SH-SY5Y (cell line): Measurements from ENCODE around the gene ZNF655.

Experiments
- GATA2 ChIP-seq: IDR thresholded peaks from 2 replicates; pipeline ENCODE4 v1.6.1; 2011; ENCODE audit warnings: mild to moderate bottlenecking, low read depth, low read length
- GATA3 ChIP-seq: IDR thresholded peaks from 2 replicates; pipeline ENCODE4 v1.6.1; 2011; ENCODE audit warnings: low read depth, mild to moderate bottlenecking, low read length, moderate library complexity

- TF ChIP-seq GATA3 (no peak), GATA2 (no peak)
Measured at GRCh38 chr7:99531354-99531765, 27.1 kb upstream of the ZNF655 start.
